Measurements from ENCODE around the gene ABCC5.

DNA sequence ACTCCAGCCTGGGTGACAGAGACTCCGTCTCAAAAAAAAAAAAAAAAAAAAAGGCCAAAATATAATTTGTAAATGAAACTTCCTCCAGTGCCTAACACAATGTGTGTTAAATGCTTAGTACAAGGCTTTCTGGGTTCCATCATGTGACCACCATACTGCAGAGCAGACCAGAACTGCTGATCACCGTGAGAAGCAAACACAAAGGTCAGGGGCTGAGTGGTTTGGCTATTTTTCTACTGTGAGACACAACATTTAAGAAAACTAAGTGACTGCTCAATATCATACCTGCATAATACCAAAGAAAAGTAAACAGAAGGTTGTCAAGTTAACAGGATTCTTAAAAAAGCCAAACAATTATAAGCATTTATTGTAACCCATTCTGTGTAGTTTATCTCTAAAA is 13.2 kb downstream of the ABCC5 start:
- TF ChIP-seq, protein P1, sequence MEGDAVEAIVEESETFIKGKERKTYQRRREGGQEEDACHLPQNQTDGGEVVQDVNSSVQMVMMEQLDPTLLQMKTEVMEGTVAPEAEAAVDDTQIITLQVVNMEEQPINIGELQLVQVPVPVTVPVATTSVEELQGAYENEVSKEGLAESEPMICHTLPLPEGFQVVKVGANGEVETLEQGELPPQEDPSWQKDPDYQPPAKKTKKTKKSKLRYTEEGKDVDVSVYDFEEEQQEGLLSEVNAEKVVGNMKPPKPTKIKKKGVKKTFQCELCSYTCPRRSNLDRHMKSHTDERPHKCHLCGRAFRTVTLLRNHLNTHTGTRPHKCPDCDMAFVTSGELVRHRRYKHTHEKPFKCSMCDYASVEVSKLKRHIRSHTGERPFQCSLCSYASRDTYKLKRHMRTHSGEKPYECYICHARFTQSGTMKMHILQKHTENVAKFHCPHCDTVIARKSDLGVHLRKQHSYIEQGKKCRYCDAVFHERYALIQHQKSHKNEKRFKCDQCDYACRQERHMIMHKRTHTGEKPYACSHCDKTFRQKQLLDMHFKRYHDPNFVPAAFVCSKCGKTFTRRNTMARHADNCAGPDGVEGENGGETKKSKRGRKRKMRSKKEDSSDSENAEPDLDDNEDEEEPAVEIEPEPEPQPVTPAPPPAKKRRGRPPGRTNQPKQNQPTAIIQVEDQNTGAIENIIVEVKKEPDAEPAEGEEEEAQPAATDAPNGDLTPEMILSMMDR (IDR thresholded peaks at IDR 0.05; ENCODE audit: low read depth, low read length), result no peak
- no peak for TF ChIP-seq POLR2A (IDR thresholded peaks at IDR 0.05; ENCODE audit: extremely low read depth, insufficient read length)
- TF ChIP-seq, protein P2, sequence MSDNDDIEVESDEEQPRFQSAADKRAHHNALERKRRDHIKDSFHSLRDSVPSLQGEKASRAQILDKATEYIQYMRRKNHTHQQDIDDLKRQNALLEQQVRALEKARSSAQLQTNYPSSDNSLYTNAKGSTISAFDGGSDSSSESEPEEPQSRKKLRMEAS (IDR thresholded peaks at IDR 0.05; ENCODE audit: low read depth, low read length), result no peak

Measured in NB4 (cell line).